ENCODE results near the gene GTPBP2.
A peak's percentile ranks its signal among the peaks of the same experiment; 100 is the strongest.

GTPBP2 gene

DNA sequence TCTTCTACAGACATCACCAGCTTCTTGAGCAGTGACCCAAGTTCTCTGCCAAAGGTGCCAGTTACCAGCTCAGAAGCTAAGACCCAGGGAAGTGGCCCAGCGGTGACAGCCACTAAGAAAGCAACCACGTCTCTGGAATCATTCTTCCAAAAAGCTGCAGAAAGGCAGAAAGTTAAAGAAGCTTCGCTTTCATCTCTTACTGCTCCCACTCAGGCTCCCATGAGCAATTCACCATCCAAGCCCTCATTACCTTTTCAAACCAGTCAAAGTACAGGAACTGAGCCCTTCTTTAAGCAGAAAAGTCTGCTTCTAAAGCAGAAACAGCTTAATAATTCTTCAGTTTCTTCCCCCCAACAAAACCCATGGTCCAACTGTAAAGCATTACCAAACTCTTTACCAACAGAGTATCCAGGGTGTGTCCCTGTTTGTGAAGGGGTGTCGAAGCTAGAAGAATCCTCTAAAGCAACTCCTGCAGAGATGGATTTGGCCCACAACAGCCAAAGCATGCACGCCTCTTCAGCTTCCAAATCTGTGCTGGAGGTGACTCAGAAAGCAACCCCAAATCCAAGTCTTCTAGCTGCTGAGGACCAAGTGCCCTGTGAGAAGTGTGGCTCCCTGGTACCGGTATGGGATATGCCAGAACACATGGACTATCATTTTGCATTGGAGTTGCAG lies 15.2 kb downstream of the GTPBP2 start:
- in situ Hi-C loops (cut with HindIII; ENCODE audit: low sequenced_read_pairs): no loop called here
- no peak for TF ChIP-seq CTCF (IDR thresholded peaks at IDR 0.05; ENCODE audit: low read depth, low read length, missing control alignments)
- no peak for DNase-seq (ENCODE audit: low read depth)
- no peak overlapping the region for H3K4me3 ChIP-seq (ENCODE audit: low read depth, low read length)

GRCh38 chr6:43610431-43610830 lies 18.6 kb downstream of the GTPBP2 start:
- in situ Hi-C loops (cut with HindIII; ENCODE audit: low sequenced_read_pairs): no loop called here

GRCh38 chr6:43609402-43609801 lies 19.7 kb downstream of the GTPBP2 start:
- TF ChIP-seq CTCF (IDR thresholded peaks at IDR 0.05; ENCODE audit: low read depth, low read length, missing control alignments): no peak
- DNase-seq (ENCODE audit: low read depth): no peak
- no peak overlapping the region for H3K4me3 ChIP-seq (ENCODE audit: low read depth, low read length)
- in situ Hi-C loops (cut with HindIII; ENCODE audit: low sequenced_read_pairs): no loop called here

More at GRCh38 chr6:43610431-43610830, 18.6 kb downstream of the GTPBP2 start:
- DNase-seq (ENCODE audit: low read depth): no peak
- TF ChIP-seq CTCF (IDR thresholded peaks at IDR 0.05; ENCODE audit: low read depth, low read length, missing control alignments): no peak
- H3K4me3 ChIP-seq (ENCODE audit: low read depth, low read length): no peak overlapping the region

- no peak for TF ChIP-seq CTCF (IDR thresholded peaks at IDR 0.05; ENCODE audit: low read depth, low read length, missing control alignments)
- no peak overlapping the region for H3K4me3 ChIP-seq (ENCODE audit: low read depth, low read length)
- no peak for DNase-seq (ENCODE audit: low read depth)
- in situ Hi-C loops (cut with HindIII; ENCODE audit: low sequenced_read_pairs): no loop called here
Observed at GRCh38 chr6:43608807-43609206, 20.3 kb downstream of the GTPBP2 start.

DNA sequence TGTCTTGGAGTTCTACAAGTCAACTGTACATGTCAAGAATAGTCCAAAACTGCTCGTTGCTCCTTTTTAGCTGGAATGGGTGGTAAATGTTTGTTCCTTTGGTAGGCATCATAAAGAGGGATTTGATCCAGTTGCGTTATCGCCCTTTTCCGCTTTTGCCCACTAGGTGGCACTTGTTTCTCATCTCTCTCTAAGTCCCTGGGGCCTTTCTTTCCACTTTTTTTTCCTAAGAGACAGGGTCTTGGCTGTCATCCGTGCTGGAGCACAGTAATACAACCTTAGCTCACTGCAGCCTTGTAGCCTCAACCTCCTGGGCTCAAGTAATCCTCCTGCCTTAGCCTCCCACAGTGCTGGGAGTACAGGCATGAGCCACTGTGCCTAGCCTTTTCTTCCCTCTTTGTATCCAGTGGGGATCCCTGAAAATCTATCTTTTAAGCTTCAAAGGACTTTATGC lies 20.7 kb downstream of the GTPBP2 start:
- H3K4me3 ChIP-seq (ENCODE audit: low read depth, low read length): no peak overlapping the region
- peak; percentile 82 for DNase-seq (ENCODE audit: low read depth)
- TF ChIP-seq CTCF (IDR thresholded peaks at IDR 0.05; ENCODE audit: low read depth, low read length, missing control alignments): peak; percentile 85
- in situ Hi-C loops (cut with HindIII; ENCODE audit: low sequenced_read_pairs): no loop called here

- no peak overlapping the region for H3K4me3 ChIP-seq (ENCODE audit: low read depth, low read length)
- in situ Hi-C loops (cut with HindIII; ENCODE audit: low sequenced_read_pairs): no loop called here
- no peak for TF ChIP-seq CTCF (IDR thresholded peaks at IDR 0.05; ENCODE audit: low read depth, low read length, missing control alignments)
- DNase-seq (ENCODE audit: low read depth): no peak
Observed at GRCh38 chr6:43606019-43606418, 23.0 kb downstream of the GTPBP2 start.
